ENCODE measurements around the gene GRIN2A. TPM values are rescaled to one million over a fixed set of nuclear protein-coding genes. Genes with fewer than 3 reads are reported as not detected.
"Not testable (repeated sequence)": the region's sequence is repeated elsewhere in the genome, so short reads cannot be mapped to it uniquely, and the experiment has no call there.

Gene GRIN2A
- total RNA-seq, 1 donor from 2014 or later, result 0.09 TPM

DNA sequence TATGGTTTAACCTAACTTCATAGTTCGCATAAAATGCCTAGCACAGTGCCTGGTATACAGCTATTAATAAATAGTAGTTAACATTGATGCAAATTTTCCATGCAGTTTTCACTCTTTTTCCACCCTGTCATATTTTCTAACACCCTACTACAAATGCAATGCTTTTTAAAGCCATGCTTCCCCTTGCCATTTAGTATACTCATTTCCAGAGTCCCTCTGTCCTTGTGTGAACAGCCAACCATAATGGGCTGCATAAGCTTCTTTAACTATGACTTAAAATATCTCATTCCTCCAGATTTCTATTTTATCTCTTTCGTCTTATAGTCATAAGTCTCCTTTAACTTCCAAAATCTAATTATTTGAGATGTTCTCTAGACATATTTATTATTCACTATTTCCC, 284.1 kb downstream of the GRIN2A start:
- intact Hi-C loops (cut with DNase I), result no loop called here
- H3K9me3 ChIP-seq, result no peaks in the 10 kb centered on the region
- TF ChIP-seq, protein P1, sequence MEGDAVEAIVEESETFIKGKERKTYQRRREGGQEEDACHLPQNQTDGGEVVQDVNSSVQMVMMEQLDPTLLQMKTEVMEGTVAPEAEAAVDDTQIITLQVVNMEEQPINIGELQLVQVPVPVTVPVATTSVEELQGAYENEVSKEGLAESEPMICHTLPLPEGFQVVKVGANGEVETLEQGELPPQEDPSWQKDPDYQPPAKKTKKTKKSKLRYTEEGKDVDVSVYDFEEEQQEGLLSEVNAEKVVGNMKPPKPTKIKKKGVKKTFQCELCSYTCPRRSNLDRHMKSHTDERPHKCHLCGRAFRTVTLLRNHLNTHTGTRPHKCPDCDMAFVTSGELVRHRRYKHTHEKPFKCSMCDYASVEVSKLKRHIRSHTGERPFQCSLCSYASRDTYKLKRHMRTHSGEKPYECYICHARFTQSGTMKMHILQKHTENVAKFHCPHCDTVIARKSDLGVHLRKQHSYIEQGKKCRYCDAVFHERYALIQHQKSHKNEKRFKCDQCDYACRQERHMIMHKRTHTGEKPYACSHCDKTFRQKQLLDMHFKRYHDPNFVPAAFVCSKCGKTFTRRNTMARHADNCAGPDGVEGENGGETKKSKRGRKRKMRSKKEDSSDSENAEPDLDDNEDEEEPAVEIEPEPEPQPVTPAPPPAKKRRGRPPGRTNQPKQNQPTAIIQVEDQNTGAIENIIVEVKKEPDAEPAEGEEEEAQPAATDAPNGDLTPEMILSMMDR (IDR thresholded peaks at IDR 0.05), result no peak
- ATAC-seq, result no peak
- H3K4me3 ChIP-seq, result no peak overlapping the region
- no peaks in the 10 kb centered on the region for H3K4me1 ChIP-seq
- no peak overlapping the region for H3K27ac ChIP-seq
- DNase-seq, result no peak
- H3K27me3 ChIP-seq, result no peaks in the 10 kb centered on the region
- H3K36me3 ChIP-seq, result no peaks in the 10 kb centered on the region

DNA sequence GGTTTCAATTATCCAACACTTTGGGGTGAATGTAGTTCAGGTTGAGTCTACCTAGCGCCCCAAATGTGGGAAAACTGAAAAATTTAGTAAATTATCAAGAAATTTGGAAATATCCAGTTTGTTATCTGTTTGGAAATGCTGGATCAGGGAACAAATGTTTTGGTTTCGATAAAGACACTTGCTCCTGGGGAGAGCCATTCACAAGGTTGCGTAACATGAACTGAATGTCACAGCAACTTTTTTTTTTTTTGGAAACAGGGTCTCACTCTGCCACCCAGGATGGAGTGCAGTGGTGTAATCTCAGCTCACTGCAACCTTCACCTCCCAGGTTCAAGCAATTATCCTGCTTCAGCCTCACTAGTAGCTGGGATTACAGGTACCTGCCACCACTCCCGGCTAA, 286.4 kb downstream of the GRIN2A start:
- Histone ChIP-seq H3K9me3 (no peaks in the 10 kb centered on the region), H3K4me1 (no peaks in the 10 kb centered on the region), H3K36me3 (no peaks in the 10 kb centered on the region), H3K27ac (no peak overlapping the region), H3K4me3 (no peak overlapping the region), H3K27me3 (no peaks in the 10 kb centered on the region)
- no peak for DNase-seq
- ATAC-seq, result no peak
- TF ChIP-seq, protein P1 (IDR thresholded peaks at IDR 0.05), result no peak
- intact Hi-C loops (cut with DNase I), result no loop called here

DNA sequence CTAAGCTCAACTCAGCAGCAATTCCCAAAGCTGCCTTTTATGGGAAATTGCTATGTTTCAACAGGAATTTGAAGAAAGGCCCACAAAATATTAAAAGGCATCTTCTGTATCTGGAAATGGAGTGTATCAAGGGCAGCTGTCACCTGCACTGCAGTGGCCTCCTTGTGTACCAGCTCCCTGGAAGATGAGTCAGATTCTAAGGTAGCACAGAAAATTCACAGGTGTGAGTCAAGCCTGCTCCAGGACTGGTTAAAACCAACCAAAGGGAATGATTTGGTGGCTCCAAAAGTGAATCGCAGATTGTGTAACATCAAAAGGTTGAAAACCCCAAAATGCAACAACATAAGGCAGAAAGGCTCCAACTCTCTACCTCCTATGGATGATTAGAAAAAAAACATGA, 296.4 kb downstream of the GRIN2A start:
- H3K4me3 ChIP-seq, result no peak overlapping the region
- no peaks in the 10 kb centered on the region for H3K27me3 ChIP-seq
- H3K9me3 ChIP-seq, result no peaks in the 10 kb centered on the region
- intact Hi-C loops (cut with DNase I), result no loop called here
- ATAC-seq, result no peak
- no peaks in the 10 kb centered on the region for H3K4me1 ChIP-seq
- no peak overlapping the region for H3K27ac ChIP-seq
- DNase-seq, result no peak
- TF ChIP-seq, protein P1 (IDR thresholded peaks at IDR 0.05), result no peak
- no peaks in the 10 kb centered on the region for H3K36me3 ChIP-seq

DNA sequence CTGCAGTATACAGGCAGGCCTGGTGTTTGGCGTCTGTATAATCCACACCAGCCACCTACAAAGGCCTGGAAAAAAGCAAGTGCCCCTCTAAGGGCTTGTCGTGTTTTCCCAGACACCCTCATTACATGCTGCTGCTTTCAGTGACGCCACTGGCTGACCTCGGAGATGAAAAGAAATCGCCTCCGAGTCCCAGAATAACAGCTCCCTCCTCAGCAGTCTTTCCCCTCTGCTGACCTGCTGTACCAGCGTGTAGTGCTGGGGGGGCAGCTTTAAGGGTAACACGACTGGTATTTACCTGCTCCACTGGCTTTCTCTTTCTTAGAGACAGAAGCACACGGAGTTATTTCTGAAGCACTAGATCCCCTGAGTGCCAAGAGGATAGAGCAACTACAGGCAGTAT, 296.8 kb downstream of the GRIN2A start:
- no peak for ATAC-seq
- intact Hi-C loops (cut with DNase I), result no loop called here
- no peaks in the 10 kb centered on the region for H3K9me3 ChIP-seq
- no peaks in the 10 kb centered on the region for H3K27me3 ChIP-seq
- no peaks in the 10 kb centered on the region for H3K36me3 ChIP-seq
- H3K4me1 ChIP-seq, result no peaks in the 10 kb centered on the region
- no peak overlapping the region for H3K4me3 ChIP-seq
- TF ChIP-seq, protein P1 (IDR thresholded peaks at IDR 0.05), result no peak
- H3K27ac ChIP-seq, result no peak overlapping the region
- no peak for DNase-seq

DNA sequence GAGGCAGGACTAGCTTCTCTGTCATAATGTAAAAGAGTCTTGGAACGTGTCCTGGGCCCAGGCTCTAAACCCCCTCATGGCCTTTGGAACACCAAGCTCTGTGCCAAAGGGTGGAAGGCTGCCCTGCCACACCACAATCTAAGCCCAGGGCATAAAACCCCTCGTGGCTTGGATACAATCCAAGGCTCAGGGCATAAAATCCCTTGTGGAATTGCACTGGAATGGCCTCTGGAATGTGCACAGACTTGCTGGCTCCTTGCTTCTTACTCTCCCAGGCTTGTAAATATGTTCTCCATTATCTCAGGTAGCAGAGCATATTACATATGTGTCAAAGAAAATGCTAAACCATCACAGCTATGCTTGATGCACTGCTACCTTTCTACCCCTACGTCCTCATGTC, 306.2 kb downstream of the GRIN2A start:
- H3K36me3 ChIP-seq; H3K9me3 ChIP-seq; H3K4me1 ChIP-seq; H3K4me3 ChIP-seq; H3K27me3 ChIP-seq; intact Hi-C loops (cut with DNase I); DNase-seq; H3K27ac ChIP-seq; ATAC-seq: not testable (repeated sequence)

DNA sequence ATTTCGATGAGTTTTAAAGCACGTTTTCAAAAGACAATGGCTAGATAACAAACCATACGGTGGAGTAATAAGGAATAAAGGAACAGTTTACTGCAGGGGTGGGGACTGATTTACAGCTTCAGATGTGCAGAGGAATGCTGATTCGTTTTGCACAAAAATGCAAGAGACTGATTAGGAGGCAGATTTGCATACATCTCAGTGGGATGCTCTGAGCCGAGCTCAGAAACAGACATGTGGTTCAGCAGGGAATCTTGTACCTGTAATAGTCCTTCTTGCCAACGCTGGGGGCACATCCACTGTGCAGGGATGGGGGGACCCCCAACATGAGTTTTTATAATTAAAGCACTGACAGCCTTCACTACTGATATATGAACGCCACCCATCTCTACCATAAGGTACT, 308.0 kb downstream of the GRIN2A start:
- TF ChIP-seq, protein P1 (IDR thresholded peaks at IDR 0.05), result no peak
- Histone ChIP-seq H3K4me3 (no peak overlapping the region), H3K36me3 (no peaks in the 10 kb centered on the region), H3K27me3 (no peaks in the 10 kb centered on the region), H3K27ac (no peak overlapping the region), H3K9me3 (no peaks in the 10 kb centered on the region), H3K4me1 (no peaks in the 10 kb centered on the region)
- intact Hi-C loops (cut with DNase I), result no loop called here
- ATAC-seq (no peak), DNase-seq (no peak)

Data from upper lobe of right lung (tissue), 1 donor.